ENCODE results near the gene TMEM234.
A peak's percentile ranks its signal among the peaks of the same experiment; 100 is the strongest.

The TMEM234 gene

GRCh38 chr1:32247452-32247851 is 25.3 kb upstream of the TMEM234 start:
- peak overlapping the region; percentile 94 for H3K27ac Mint-ChIP-seq
- H3K9me3 Mint-ChIP-seq = no peaks in the 10 kb centered on the region
- H3K4me3 Mint-ChIP-seq = no peak overlapping the region
- ATAC-seq = no peak
- H3K27me3 Mint-ChIP-seq = no peaks in the 10 kb centered on the region
- no peaks in the 10 kb centered on the region for H3K36me3 Mint-ChIP-seq
- H3K4me1 Mint-ChIP-seq = peaks cover 69% of the 10 kb centered on the region

- ATAC-seq = no peak
- no peaks in the 10 kb centered on the region for H3K36me3 Mint-ChIP-seq
- H3K27ac Mint-ChIP-seq = peak within 1 kb of the TSS; percentile 94
- H3K27me3 Mint-ChIP-seq = no peaks in the 10 kb centered on the region
- H3K9me3 Mint-ChIP-seq = no peaks in the 10 kb centered on the region
- H3K4me1 Mint-ChIP-seq = peaks cover 69% of the 10 kb centered on the region
- peak within 1 kb of the TSS; percentile 45 for H3K4me3 Mint-ChIP-seq
Measured at GRCh38 chr1:32246888-32247273, 24.7 kb upstream of the TMEM234 start, which contains the start of gene FAM167B. FAM167B (plus strand) TSS chr1:32247222; CDS start chr1:32247422, 200 bp downstream.

- Mint-ChIP-seq H3K4me1 (peaks cover 48% of the 10 kb centered on the region), H3K27me3 (no peaks in the 10 kb centered on the region), H3K27ac (peak overlapping the region; percentile 81), H3K9me3 (no peaks in the 10 kb centered on the region), H3K4me3 (no peak overlapping the region), H3K36me3 (no peaks in the 10 kb centered on the region)
- ATAC-seq = no peak
Measured at GRCh38 chr1:32242341-32242851, 20.2 kb upstream of the TMEM234 start.

GRCh38 chr1:32241001-32241763 is 19.0 kb upstream of the TMEM234 start:
- Mint-ChIP-seq H3K27me3 (no peaks in the 10 kb centered on the region), H3K9me3 (no peaks in the 10 kb centered on the region), H3K36me3 (no peaks in the 10 kb centered on the region), H3K4me1 (peaks cover 37% of the 10 kb centered on the region), H3K27ac (peak overlapping the region; percentile 81), H3K4me3 (peak overlapping the region; percentile 90)
- peak; percentile 77 for ATAC-seq

- Mint-ChIP-seq H3K4me1 (peaks cover 34% of the 10 kb centered on the region), H3K27ac (peak overlapping the region; percentile 81), H3K4me3 (peak overlapping the region; percentile 90), H3K27me3 (no peaks in the 10 kb centered on the region), H3K9me3 (no peaks in the 10 kb centered on the region), H3K36me3 (no peaks in the 10 kb centered on the region)
- peak; percentile 86 for ATAC-seq
Measured at GRCh38 chr1:32240140-32240951, 18.2 kb upstream of the TMEM234 start.

GRCh38 chr1:32239790-32240139 is 17.6 kb upstream of the TMEM234 start:
- no peaks in the 10 kb centered on the region for H3K9me3 Mint-ChIP-seq
- H3K27me3 Mint-ChIP-seq = no peaks in the 10 kb centered on the region
- H3K4me1 Mint-ChIP-seq = peaks cover 34% of the 10 kb centered on the region
- H3K36me3 Mint-ChIP-seq = no peaks in the 10 kb centered on the region
- ATAC-seq = no peak
- peak overlapping the region; percentile 81 for H3K27ac Mint-ChIP-seq
- peak overlapping the region; percentile 90 for H3K4me3 Mint-ChIP-seq

- H3K27me3 Mint-ChIP-seq = no peaks in the 10 kb centered on the region
- no peak for ATAC-seq
- H3K4me1 Mint-ChIP-seq = peaks cover 34% of the 10 kb centered on the region
- H3K27ac Mint-ChIP-seq = peak overlapping the region; percentile 54
- H3K9me3 Mint-ChIP-seq = no peaks in the 10 kb centered on the region
- H3K36me3 Mint-ChIP-seq = no peaks in the 10 kb centered on the region
- peak overlapping the region; percentile 57 for H3K4me3 Mint-ChIP-seq
Measured at GRCh38 chr1:32239337-32239736, 17.2 kb upstream of the TMEM234 start.

GRCh38 chr1:32234792-32235191 is 12.6 kb upstream of the TMEM234 start:
- H3K27ac Mint-ChIP-seq = no peak overlapping the region
- H3K9me3 Mint-ChIP-seq = no peaks in the 10 kb centered on the region
- no peaks in the 10 kb centered on the region for H3K27me3 Mint-ChIP-seq
- H3K4me3 Mint-ChIP-seq = no peak overlapping the region
- no peak for ATAC-seq
- H3K36me3 Mint-ChIP-seq = peaks cover 18% of the 10 kb centered on the region
- peaks cover 8% of the 10 kb centered on the region for H3K4me1 Mint-ChIP-seq

GRCh38 chr1:32232558-32233304 is 10.6 kb upstream of the TMEM234 start:
- H3K36me3 Mint-ChIP-seq = peaks cover 34% of the 10 kb centered on the region
- no peak for ATAC-seq
- no peaks in the 10 kb centered on the region for H3K27me3 Mint-ChIP-seq
- H3K9me3 Mint-ChIP-seq = no peaks in the 10 kb centered on the region
- H3K4me1 Mint-ChIP-seq = peaks cover 3% of the 10 kb centered on the region
- H3K4me3 Mint-ChIP-seq = no peak overlapping the region
- H3K27ac Mint-ChIP-seq = peak overlapping the region; percentile 3

GRCh38 chr1:32231843-32232432 is 9.8 kb upstream of the TMEM234 start:
- Mint-ChIP-seq H3K9me3 (no peaks in the 10 kb centered on the region), H3K36me3 (peaks cover 39% of the 10 kb centered on the region), H3K4me3 (no peak overlapping the region), H3K27me3 (no peaks in the 10 kb centered on the region), H3K4me1 (peaks cover 6% of the 10 kb centered on the region), H3K27ac (peak overlapping the region; percentile 3)
- no peak for ATAC-seq

GRCh38 chr1:32228771-32229170 is 6.6 kb upstream of the TMEM234 start:
- H3K4me3 Mint-ChIP-seq = no peak overlapping the region
- peak overlapping the region; percentile 38 for H3K27ac Mint-ChIP-seq
- peaks cover 53% of the 10 kb centered on the region for H3K36me3 Mint-ChIP-seq
- no peaks in the 10 kb centered on the region for H3K9me3 Mint-ChIP-seq
- peaks cover 17% of the 10 kb centered on the region for H3K4me1 Mint-ChIP-seq
- ATAC-seq = no peak
- no peaks in the 10 kb centered on the region for H3K27me3 Mint-ChIP-seq

GRCh38 chr1:32224285-32224684 is 2.1 kb upstream of the TMEM234 start:
- ATAC-seq = no peak
- Mint-ChIP-seq H3K27ac (peak overlapping the region; percentile 92), H3K4me3 (peak overlapping the region; percentile 14), H3K9me3 (no peaks in the 10 kb centered on the region), H3K36me3 (peaks cover 36% of the 10 kb centered on the region), H3K4me1 (peaks cover 39% of the 10 kb centered on the region), H3K27me3 (no peaks in the 10 kb centered on the region)

- H3K27ac Mint-ChIP-seq = peak overlapping the region; percentile 92
- peak overlapping the region; percentile 97 for H3K4me3 Mint-ChIP-seq
- no peak for ATAC-seq
- H3K27me3 Mint-ChIP-seq = no peaks in the 10 kb centered on the region
- peaks cover 39% of the 10 kb centered on the region for H3K4me1 Mint-ChIP-seq
- H3K9me3 Mint-ChIP-seq = no peaks in the 10 kb centered on the region
- peaks cover 30% of the 10 kb centered on the region for H3K36me3 Mint-ChIP-seq
Measured at GRCh38 chr1:32223683-32224082, 1.5 kb upstream of the TMEM234 start.

GRCh38 chr1:32221581-32221979 is 573 bp downstream of the TMEM234 start:
- peak overlapping the region; percentile 92 for H3K27ac Mint-ChIP-seq
- H3K9me3 Mint-ChIP-seq = no peaks in the 10 kb centered on the region

More at GRCh38 chr1:32221581-32221979, 573 bp downstream of the TMEM234 start:
- H3K36me3 Mint-ChIP-seq = peaks cover 28% of the 10 kb centered on the region
- H3K4me1 Mint-ChIP-seq = peaks cover 35% of the 10 kb centered on the region
- peak overlapping the region; percentile 97 for H3K4me3 Mint-ChIP-seq
- ATAC-seq = no peak
- H3K27me3 Mint-ChIP-seq = no peaks in the 10 kb centered on the region

Measured in stimulated activated memory B cell treated with anti-CD40 and anti-IgM and Interleukin-4, amounts not matched to agents 10 μg/mL and 1 μg/mL and 100 μg/mL, for 72 hours (primary cell).